ENCODE measurements around the gene SNAPC3. TPM values are rescaled to one million over a fixed set of nuclear protein-coding genes. Genes with fewer than 3 reads are reported as not detected.
A peak's percentile ranks its signal among the peaks of the same experiment; 100 is the strongest.

Gene SNAPC3
- total and polyA plus RNA-seq, 7 experiments from 2014 or later = 10.1 to 44.4 (median 13.9) TPM

- Histone ChIP-seq H3K4me1 (ENCODE audit: control insufficient read depth in 2 of 2, insufficient read depth in 2 of 2, low read length in 2 of 2) (peaks cover 8 to 30% of the 10 kb centered on the region in 2 donors), H3K27ac (ENCODE audit: low read depth, low read length) (no peak overlapping the region), H3K36me3 (ENCODE audit: control insufficient read depth in 2 of 3, insufficient read depth in 3 of 3, low read length in 3 of 3) (peaks cover 6 to 26% (median 8%) of the 10 kb centered on the region in 3 experiments), H3K27me3 (ENCODE audit: control insufficient read depth in 2 of 2, insufficient read depth in 2 of 2, low read length in 2 of 2) (no peaks in the 10 kb centered on the region), H3K4me3 (ENCODE audit: low read length) (no peak overlapping the region), H3K9me3 (ENCODE audit: control insufficient read depth in 2 of 3, low read length in 3 of 3) (no peaks in the 10 kb centered on the region)
- peaks cover 0 to 1% (median 0%) of the 10 kb centered on the region in 11 donors for H3K9me3 Mint-ChIP-seq
- ATAC-seq (no peak), DNase-seq (no peak)
- no peaks in the 10 kb centered on the region for H3K27me3 Mint-ChIP-seq
- peaks cover 38 to 87% (median 70%) of the 10 kb centered on the region in 7 donors for H3K4me1 Mint-ChIP-seq
- intact Hi-C loops (cut with micrococcal nuclease) = loop anchor here (1.0 to 5.0 kb wide), 4 partner anchors 8 to 40 kb away; partner anchors contain the start of gene PSIP1 (in 1 of the 2)
- H3K27ac Mint-ChIP-seq = peak overlapping the region in 8 of 9 donors; percentile 4 to 92 (median 58)
- CTCF ChIA-PET = interaction anchor here (0.6 to 1.1 kb wide), 2 partner anchors 82 to 105 kb away, joined by 4 to 5 read pairs; no protein-coding TSS in a partner anchor
- peak overlapping the region in 9 of 10 donors; percentile 14 to 74 (median 51) for H3K4me3 Mint-ChIP-seq
- POLR2A ChIA-PET = interaction anchor here (0.6 to 4.9 kb wide), 2 partner anchors 9 to 51 kb away, joined by 3 to 36 read pairs; partner anchors contain the start of genes CCDC171 and PSIP1
- peaks cover 11 to 53% (median 29%) of the 10 kb centered on the region in 5 donors for H3K36me3 Mint-ChIP-seq
Measured at GRCh38 chr9:15501803-15502202, 79.1 kb downstream of the SNAPC3 start.

GRCh38 chr9:15505921-15506320 lies 83.2 kb downstream of the SNAPC3 start:
- peaks cover 22 to 43% of the 10 kb centered on the region in 2 donors for H3K4me1 ChIP-seq (ENCODE audit: control insufficient read depth in 2 of 2, insufficient read depth in 2 of 2, low read length in 2 of 2)
- Mint-ChIP-seq H3K9me3 (peaks cover 0 to 8% (median 0%) of the 10 kb centered on the region in 11 donors), H3K27ac (peak overlapping the region in 6 of 9 donors; percentile 10 to 74 (median 53)), H3K27me3 (no peaks in the 10 kb centered on the region), H3K36me3 (peaks cover 11 to 52% (median 38%) of the 10 kb centered on the region in 5 donors), H3K4me3 (peak overlapping the region in 8 of 10 donors; percentile 4 to 94 (median 32)), H3K4me1 (peaks cover 46 to 83% (median 66%) of the 10 kb centered on the region in 7 donors)
- H3K27me3 ChIP-seq (ENCODE audit: control insufficient read depth in 2 of 2, insufficient read depth in 2 of 2, low read length in 2 of 2) = no peaks in the 10 kb centered on the region
- H3K36me3 ChIP-seq (ENCODE audit: control insufficient read depth in 2 of 3, insufficient read depth in 3 of 3, low read length in 3 of 3) = peaks cover 6 to 30% (median 8%) of the 10 kb centered on the region in 3 experiments
- no peaks in the 10 kb centered on the region for H3K9me3 ChIP-seq (ENCODE audit: control insufficient read depth in 2 of 3, low read length in 3 of 3)
- H3K27ac ChIP-seq (ENCODE audit: low read depth, low read length) = no peak overlapping the region
- ATAC-seq (no peak), DNase-seq (peak in 2 of 9 donors; percentile 21 to 23)
- intact Hi-C loops (cut with micrococcal nuclease) = loop anchor here in 1 of 2 donors (1.0 to 5.0 kb wide), 3 partner anchors 10 to 34 kb away; no protein-coding TSS in a partner anchor
- H3K4me3 ChIP-seq (ENCODE audit: low read length) = no peak overlapping the region
- POLR2A ChIA-PET = interaction anchor here (0.7 to 1.7 kb wide), 5 partner anchors 9 to 47 kb away, joined by 3 to 4 read pairs (median 4); partner anchors contain the start of gene CCDC171
- CTCF ChIA-PET = interaction anchor here (0.7 to 1.0 kb wide), 2 partner anchors 57 to 101 kb away, joined by 3 read pairs; no protein-coding TSS in a partner anchor

- Mint-ChIP-seq H3K9me3 (peaks cover 0 to 9% (median 0%) of the 10 kb centered on the region in 11 donors), H3K36me3 (peaks cover 7 to 36% (median 23%) of the 10 kb centered on the region in 5 donors), H3K4me3 (peak overlapping the region; percentile 90 to 99 (median 94)), H3K27me3 (no peaks in the 10 kb centered on the region), H3K27ac (peak overlapping the region; percentile 88 to 100 (median 98)), H3K4me1 (peaks cover 44 to 85% (median 71%) of the 10 kb centered on the region in 7 donors)
- peak in 8 of 9 donors; percentile 34 to 72 (median 62) for DNase-seq
- Histone ChIP-seq H3K36me3 (ENCODE audit: control insufficient read depth in 2 of 3, insufficient read depth in 3 of 3, low read length in 3 of 3) (peaks cover under 1 to 14% (median 6%) of the 10 kb centered on the region in 3 experiments), H3K4me1 (ENCODE audit: control insufficient read depth in 2 of 2, insufficient read depth in 2 of 2, low read length in 2 of 2) (peaks cover 19 to 39% of the 10 kb centered on the region in 2 donors), H3K27ac (ENCODE audit: low read depth, low read length) (peak overlapping the region; percentile 88), H3K27me3 (ENCODE audit: control insufficient read depth in 2 of 2, insufficient read depth in 2 of 2, low read length in 2 of 2) (no peaks in the 10 kb centered on the region), H3K4me3 (ENCODE audit: low read length) (peak overlapping the region; percentile 88), H3K9me3 (ENCODE audit: control insufficient read depth in 2 of 3, low read length in 3 of 3) (no peaks in the 10 kb centered on the region)
- intact Hi-C loops (cut with micrococcal nuclease) = loop anchor here (1.0 to 10.0 kb wide), 9 partner anchors 8 to 213 kb away; partner anchors contain the start of genes CCDC171 (in 1 of the 2) and SNAPC3 (in 1 of the 2)
- ATAC-seq = peak; percentile 61
- ChIA-PET POLR2A (interaction anchor here (0.7 to 5.7 kb wide), 23 partner anchors 10 to 239 kb away, joined by 3 to 84 read pairs (median 6); partner anchors contain the start of genes CCDC171, SNAPC3 and TTC39B), CTCF (interaction anchor here (0.6 to 1.3 kb wide), 3 partner anchors 14 to 42 kb away, joined by 3 read pairs; no protein-coding TSS in a partner anchor)
Measured at GRCh38 chr9:15509931-15510788, 87.5 kb downstream of the SNAPC3 start.

DNA sequence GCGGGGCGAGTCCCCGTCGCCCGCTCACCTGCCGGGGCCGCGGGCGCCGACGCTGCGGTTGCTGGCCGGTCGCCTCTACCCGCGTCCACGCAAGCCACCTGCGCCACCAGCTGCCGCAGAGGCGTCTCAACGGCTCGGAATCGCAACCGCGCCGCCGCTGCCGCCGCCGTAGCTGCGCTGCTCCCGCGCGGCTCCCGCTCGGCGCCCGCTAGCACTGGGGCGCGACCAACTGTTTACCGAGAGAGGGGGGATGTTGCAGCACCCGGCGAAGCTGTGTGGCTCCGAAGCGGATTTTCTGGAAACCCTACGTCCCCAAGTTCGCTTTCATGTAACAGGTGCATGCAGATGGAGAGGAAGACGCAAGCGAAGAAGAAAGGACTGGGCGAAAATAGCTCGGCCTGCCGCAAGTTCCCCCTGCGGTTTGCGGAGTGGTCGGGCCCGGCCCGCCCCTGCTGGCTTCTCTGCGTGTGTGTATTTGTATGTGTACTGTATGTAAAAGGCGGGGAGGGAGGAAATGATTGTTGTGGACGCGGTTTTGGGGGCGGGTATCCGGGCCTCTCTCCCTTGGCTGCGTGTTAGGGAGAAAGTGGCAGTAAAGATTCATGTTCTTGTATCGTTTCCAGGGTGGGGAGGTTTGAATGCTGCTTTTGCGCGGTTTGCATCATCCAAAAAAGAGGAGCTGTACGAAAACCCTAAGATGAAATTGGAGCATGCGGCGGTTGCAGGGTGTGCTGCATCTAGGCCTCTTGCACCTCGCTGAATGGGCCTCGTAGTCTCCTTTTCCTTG lies 88.3 kb downstream of the SNAPC3 start, which contains the start of gene PSIP1:
Gene PSIP1 (minus strand): TSS at position 182 of the 787 bp plus-strand sequence. CDS start 782 bp downstream, outside the sequence.
- intact Hi-C loops (cut with micrococcal nuclease) = loop anchor here (1.0 to 10.0 kb wide), 12 partner anchors 9 to 214 kb away; partner anchors contain the start of genes CCDC171 (in 1 of the 2), SNAPC3 (in 1 of the 2) and TTC39B (in 1 of the 2)
- ATAC-seq (peak; percentile 91), DNase-seq (peak; percentile 82 to 96 (median 94))
- Histone ChIP-seq H3K36me3 (ENCODE audit: control insufficient read depth in 2 of 3, insufficient read depth in 3 of 3, low read length in 3 of 3) (peaks cover 0 to 5% (median under 1%) of the 10 kb centered on the region in 3 experiments), H3K4me1 (ENCODE audit: control insufficient read depth in 2 of 2, insufficient read depth in 2 of 2, low read length in 2 of 2) (peaks cover 19 to 39% of the 10 kb centered on the region in 2 donors), H3K9me3 (ENCODE audit: control insufficient read depth in 2 of 3, low read length in 3 of 3) (no peaks in the 10 kb centered on the region), H3K27ac (ENCODE audit: low read depth, low read length) (peak within 1 kb of the TSS; percentile 88), H3K27me3 (ENCODE audit: control insufficient read depth in 2 of 2, insufficient read depth in 2 of 2, low read length in 2 of 2) (no peaks in the 10 kb centered on the region), H3K4me3 (ENCODE audit: low read length) (peak within 1 kb of the TSS; percentile 88)
- ChIA-PET POLR2A (interaction anchor here (0.7 to 5.7 kb wide), 34 partner anchors 9 to 240 kb away, joined by 3 to 84 read pairs (median 5); partner anchors contain the start of genes CCDC171, SNAPC3 and TTC39B), CTCF (interaction anchor here (0.6 to 1.5 kb wide), 7 partner anchors 15 to 217 kb away, joined by 3 read pairs; no protein-coding TSS in a partner anchor)
- H3K27ac Mint-ChIP-seq = peak within 1 kb of the TSS; percentile 96 to 100 (median 99)
- H3K4me3 Mint-ChIP-seq = peak within 1 kb of the TSS; percentile 90 to 99 (median 95)
- H3K4me1 Mint-ChIP-seq = peaks cover 44 to 82% (median 66%) of the 10 kb centered on the region in 7 donors
- H3K27me3 Mint-ChIP-seq = no peaks in the 10 kb centered on the region
- H3K36me3 Mint-ChIP-seq = peaks cover 3 to 31% (median 22%) of the 10 kb centered on the region in 5 donors
- peaks cover 0 to 9% (median 0%) of the 10 kb centered on the region in 11 donors for H3K9me3 Mint-ChIP-seq

All from naive thymus-derived CD4-positive, alpha-beta T cell (primary cell).